ENCODE results near the gene TLL1.

GRCh38 chr4:165872461-165873297 lies at the start of gene TLL1:
- no peak for TF ChIP-seq POLR2A (IDR thresholded peaks at IDR 0.05; ENCODE audit: low read depth, low read length)
- TF ChIP-seq POLR2AphosphoS5 (IDR thresholded peaks at IDR 0.05; ENCODE audit: low read depth, low read length): no peak
